Left cardiac atrium (tissue), 4 donors: Measurements from ENCODE around the gene OGN. TPM values are rescaled to one million over a fixed set of nuclear protein-coding genes. Genes with fewer than 3 reads are reported as not detected.
A peak's percentile ranks its signal among the peaks of the same experiment; 100 is the strongest.

Experiments used
- ATAC-seq, 2 donors: fragments of 200-7000 bp; cut with Tn5 transposase; one replicate each; pipeline ENCODE4 v1.9.1; 2020; ENCODE audit warnings: mild to moderate bottlenecking in 2 of 2, moderate library complexity in 2 of 2
- DNase-seq: peaks from one replicate; pipeline ENCODE4 v3.0.0-alpha.2; 2020
- intact Hi-C, 2 donors: fragments of 100-400 bp; cut with DNase I; formaldehyde crosslinking; loops; one replicate each; pipeline versions ENCODE4 v1.14.1 to v1.15.1; 2022 to 2023
- total RNA-seq, 2 donors: library from RNA; stranded (reverse); fragmentation: NEBNext Ultra II Directional; extraction: Animal tissue kit (Norgen Biotek cat#: 25700); gene quantifications; one replicate each; pipeline ENCODE4 v1.2.1, GENCODE V29; 2021
- donor health status: DM: no; HTN: yes; CAD: no.
- donor health status: DM: no; HTN: yes; CAD: no; lungs with severe emphysema.
- donor health status: DM: yes; HTN: yes; CAD: no.
- donor health status: Dilated cardiomyopathy.

OGN gene
- total RNA-seq, 2 donors from 2014 or later = 17.4 to 25.6 TPM

GRCh38 chr9:92359394-92359995 lies 44.9 kb downstream of the OGN start:
- no peak for ATAC-seq
- intact Hi-C loops = no loop called here
- no peak for DNase-seq

GRCh38 chr9:92353051-92353450 lies 51.3 kb downstream of the OGN start:
- intact Hi-C loops = no loop called here

GRCh38 chr9:92350740-92351133 lies 53.6 kb downstream of the OGN start:
- intact Hi-C loops = no loop called here
- DNase-seq (no peak), ATAC-seq (peak in 1 of 2 donors; percentile 45)

More at GRCh38 chr9:92353051-92353450, 51.3 kb downstream of the OGN start:
- DNase-seq (no peak), ATAC-seq (no peak)

DNA sequence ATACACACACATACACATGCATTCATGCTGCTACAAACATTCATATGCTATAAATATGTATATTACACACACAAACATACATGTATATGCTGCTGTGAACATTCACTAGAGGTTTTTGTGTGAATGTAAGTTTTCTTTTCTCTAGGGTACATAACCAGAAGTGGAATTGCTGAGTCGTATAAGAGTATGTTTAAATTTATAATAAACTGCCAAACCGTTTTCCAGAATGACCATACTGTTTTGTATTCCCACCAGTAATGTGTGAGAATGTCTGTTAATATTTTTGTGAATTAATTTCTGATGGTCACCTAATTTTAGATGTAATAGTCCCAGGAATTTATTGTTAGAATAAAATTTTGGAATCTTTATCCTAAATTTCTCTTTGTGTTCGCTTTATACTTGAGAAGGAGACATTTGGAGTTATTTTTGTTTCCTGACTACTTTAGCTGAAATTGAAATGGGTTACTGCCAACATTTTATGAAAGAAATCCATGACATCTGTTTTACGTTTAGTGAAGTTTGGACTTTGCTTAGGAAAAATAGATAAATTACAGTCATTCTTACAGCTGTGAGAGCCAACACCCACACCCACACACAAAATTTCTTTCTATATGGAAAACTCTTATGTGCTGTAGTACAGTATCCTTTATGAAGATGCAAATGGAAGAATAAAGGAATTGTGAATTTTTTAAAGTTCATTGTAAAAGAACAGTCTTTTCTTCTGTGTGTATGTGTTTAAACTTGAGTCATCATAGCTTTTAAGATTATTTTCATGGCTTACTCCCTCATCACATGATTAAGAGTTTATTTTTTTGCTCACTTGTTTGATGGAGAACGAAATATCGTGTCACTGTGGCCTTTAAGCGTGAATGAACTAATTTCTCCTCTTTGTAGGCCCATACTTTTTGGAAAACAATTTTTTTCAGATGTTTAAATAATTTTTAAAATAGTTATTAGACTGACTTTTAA lies 54.3 kb downstream of the OGN start:
- intact Hi-C loops = loop anchor here in 1 of 2 donors (10.0 kb wide), 1 partner anchor 285 kb away; no protein-coding TSS in a partner anchor
- DNase-seq (no peak), ATAC-seq (peak; percentile 27 to 75)

DNA sequence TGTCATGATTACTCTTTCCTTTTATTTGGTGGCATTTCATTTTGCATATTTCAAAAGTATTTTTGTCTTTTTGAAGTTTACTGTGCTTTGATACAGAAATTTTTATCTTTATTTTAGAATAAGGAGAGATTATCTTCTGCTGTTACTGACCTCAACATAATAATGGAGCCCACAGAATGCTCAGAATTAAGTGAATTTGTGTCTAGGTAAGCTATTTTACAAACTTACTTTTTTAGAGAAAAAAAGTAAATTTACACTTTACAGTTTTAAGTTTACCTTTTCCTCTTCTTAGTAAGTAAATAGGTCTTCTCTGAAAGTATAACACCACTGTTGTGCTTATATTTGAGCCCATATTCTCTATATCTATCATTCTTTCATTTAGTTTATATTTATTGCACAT lies 58.8 kb downstream of the OGN start:
- ATAC-seq (no peak), DNase-seq (no peak)
- intact Hi-C loops = loop anchor here in 1 of 2 donors (10.0 kb wide), 1 partner anchor 289 kb away; no protein-coding TSS in a partner anchor

GRCh38 chr9:92342825-92343488 lies 61.4 kb downstream of the OGN start:
- ATAC-seq (no peak), DNase-seq (no peak)
- intact Hi-C loops = loop anchor here in 1 of 2 donors (10.0 kb wide), 1 partner anchor 292 kb away; no protein-coding TSS in a partner anchor

- ATAC-seq (no peak), DNase-seq (no peak)
- intact Hi-C loops = loop anchor here in 1 of 2 donors (10.0 kb wide), 1 partner anchor 293 kb away; no protein-coding TSS in a partner anchor
These were observed 62.8 kb downstream of the OGN start for GRCh38 chr9:92341578-92341977.

DNA sequence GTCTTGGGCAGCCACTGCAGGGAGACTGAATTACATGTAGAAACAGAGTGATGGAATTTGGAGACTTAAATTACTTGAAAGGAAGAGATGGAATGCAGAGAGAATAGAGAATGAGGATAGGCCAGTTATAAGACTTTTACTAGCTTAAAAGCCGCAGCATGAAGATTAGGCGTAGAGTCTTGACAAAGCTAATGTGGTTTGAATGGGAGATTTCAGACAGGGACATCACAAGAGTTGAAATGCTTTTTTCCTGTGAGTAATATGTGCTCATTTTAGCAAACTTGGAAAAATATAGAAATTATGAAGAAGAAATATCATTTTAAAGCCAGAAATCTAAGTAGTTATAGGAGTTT lies 71.1 kb downstream of the OGN start:
- intact Hi-C loops = no loop called here
- ATAC-seq (peak in 1 of 2 donors; percentile 67), DNase-seq (no peak)

Other genes starting within 250 kb of the OGN start
- gene IARS1, start 110.9 kb downstream of the OGN start, total RNA-seq = 10 to 100 TPM; 50.4 to 73.3 TPM
- gene NOL8, start 79.2 kb downstream of the OGN start, total RNA-seq = 10 to 100 TPM; 13.3 to 17.6 TPM
- gene CENPP, start 78.6 kb downstream of the OGN start, total RNA-seq = 1 to 10 TPM; 1.9 to 3.2 TPM
- gene OMD, start 19.9 kb upstream of the OGN start, total RNA-seq = 1 to 10 TPM; 5.8 to 8.5 TPM
- 1 to 10 TPM; 7.9 to 8.8 TPM for gene ASPN, start 77.9 kb upstream of the OGN start, total RNA-seq
- 10 to 100 TPM; 14.4 to 17.6 TPM for gene ECM2, start 131.4 kb upstream of the OGN start, total RNA-seq